ENCODE results near the gene TUBA4B. TPM values are rescaled to one million over a fixed set of nuclear protein-coding genes. Genes with fewer than 3 reads are reported as not detected.

The TUBA4B gene
- total and polyA plus RNA-seq, 2 donors (not counting 3 experiments of a cell fraction or from before 2014, with no cell fraction given) = not detected

DNA sequence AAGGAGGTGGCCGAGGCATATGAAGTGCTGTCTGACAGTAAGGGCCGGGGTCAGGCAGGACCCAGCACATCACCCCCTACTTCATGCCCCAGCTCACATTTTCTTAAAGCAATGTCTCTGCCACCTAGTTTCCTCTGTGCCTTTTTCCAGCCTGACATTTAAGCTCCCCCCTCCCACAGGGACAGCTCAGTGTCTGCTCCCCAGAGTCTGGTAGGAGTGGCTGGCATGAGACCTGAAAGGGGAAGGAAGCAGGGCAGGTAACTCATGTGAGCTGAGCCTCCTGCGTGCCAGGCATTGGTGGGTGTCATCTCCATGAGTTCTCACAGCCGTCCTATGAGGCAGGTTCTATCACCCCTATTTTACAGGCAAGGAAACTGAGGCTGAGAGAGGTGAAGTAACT is 27.6 kb downstream of the TUBA4B start:
- H3K27ac ChIP-seq (ENCODE audit: insufficient read depth, low read depth, low read length) = no peak overlapping the region
- no TSS peak for BruUV-seq (replicated peaks)
- no peaks in the 10 kb centered on the region for H3K79me2 ChIP-seq (ENCODE audit: control insufficient read depth, insufficient read depth, low read length)
- no peaks in the 10 kb centered on the region for H4K20me1 ChIP-seq (replicated peaks; ENCODE audit: control insufficient read depth, extremely low read depth, insufficient read depth, low read length)
- H3K4me3 ChIP-seq (replicated peaks in 1 of 3; ENCODE audit: insufficient read depth in 1 of 3, low read depth in 1 of 3, low read length in 3 of 3) = no peak overlapping the region
- H3K9me1 ChIP-seq (replicated peaks; ENCODE audit: control insufficient read depth, extremely low read depth, insufficient read depth, low read length) = no peaks in the 10 kb centered on the region
- FAIRE-seq (no peak), DNase-seq (ENCODE audit: low read depth, low spot score) (no peak)
- CTCF ChIA-PET = interaction anchor here (12.6 kb wide), 1 partner anchor 14 kb away, joined by 253 read pairs; no protein-coding TSS in a partner anchor
- no peak overlapping the region for H2AFZ ChIP-seq (ENCODE audit: low read depth, low read length)
- H3K36me3 ChIP-seq (ENCODE audit: control insufficient read depth in 2 of 2, extremely low read depth in 1 of 2, insufficient read depth in 2 of 2, low read length in 2 of 2) = peaks cover 0 to 21% of the 10 kb centered on the region in 2 experiments
- POLR2A ChIA-PET = interaction anchor here (1.9 kb wide), 1 partner anchor 36 kb away, joined by 6 read pairs; the partner anchor contains the start of genes GLB1L and STK16
- no peak for TF ChIP-seq JUN (IDR thresholded peaks at IDR 0.05; ENCODE audit: borderline replicate concordance, insufficient read depth, insufficient read length, low read depth)
- TF ChIP-seq FOS (IDR thresholded peaks at IDR 0.05; ENCODE audit: borderline replicate concordance, insufficient read depth, low read length) = no peak
- TF ChIP-seq, protein P1, sequence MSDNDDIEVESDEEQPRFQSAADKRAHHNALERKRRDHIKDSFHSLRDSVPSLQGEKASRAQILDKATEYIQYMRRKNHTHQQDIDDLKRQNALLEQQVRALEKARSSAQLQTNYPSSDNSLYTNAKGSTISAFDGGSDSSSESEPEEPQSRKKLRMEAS (IDR thresholded peaks at IDR 0.05; ENCODE audit: insufficient read depth, insufficient read length) = no peak
- no peak for TF ChIP-seq EZH2 (IDR thresholded peaks at IDR 0.05; ENCODE audit: borderline replicate concordance, low read depth, low read length, severe bottlenecking)
- TF ChIP-seq GATA2 (IDR thresholded peaks at IDR 0.05; ENCODE audit: insufficient read depth, insufficient read length, low read depth, low read length) = no peak
- dilution Hi-C loops (cut with MboI; ENCODE audit: extremely low pct_ligation_motif_present, low sequenced_read_pairs) = no loop called here
- no peak overlapping the region for H3K4me2 ChIP-seq (ENCODE audit: insufficient read depth, low read length)
- intact Hi-C loops (cut with micrococcal nuclease) = no loop called here
- no peaks in the 10 kb centered on the region for H3K9me3 ChIP-seq (replicated peaks; ENCODE audit: control insufficient read depth, insufficient read depth, low read length)
- H3K27me3 ChIP-seq (ENCODE audit: control insufficient read depth in 2 of 2, insufficient read depth in 2 of 2, low read length in 2 of 2) = no peaks in the 10 kb centered on the region
- no peak overlapping the region for H3K9ac ChIP-seq (replicated peaks; ENCODE audit: extremely low read depth, insufficient read depth, low read length)
- peaks cover 17% of the 10 kb centered on the region for H3K4me1 ChIP-seq (ENCODE audit: control insufficient read depth, extremely low read depth, insufficient read depth, low read length)

DNA sequence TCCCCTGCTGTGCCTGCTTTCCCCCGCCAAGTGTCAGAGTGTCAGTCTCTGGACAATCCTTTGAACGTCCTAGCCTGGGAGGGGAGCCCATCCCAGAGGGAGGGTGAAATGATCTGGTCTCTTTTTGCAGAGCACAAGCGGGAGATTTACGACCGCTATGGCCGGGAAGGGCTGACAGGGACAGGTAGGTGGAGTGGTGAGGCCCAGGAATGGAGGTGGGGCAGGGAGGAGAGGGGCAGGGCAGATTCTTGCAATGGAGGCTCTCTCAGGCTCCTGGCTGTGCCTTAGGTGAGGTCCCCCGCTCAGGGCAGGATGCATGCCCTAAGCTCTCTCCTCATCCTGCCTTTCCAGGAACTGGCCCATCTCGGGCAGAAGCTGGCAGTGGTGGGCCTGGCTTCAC is 28.5 kb downstream of the TUBA4B start:
- ChIA-PET CTCF (interaction anchor here (12.6 kb wide), 1 partner anchor 13 kb away, joined by 253 read pairs; no protein-coding TSS in a partner anchor), POLR2A (no interaction called here)
- no peak overlapping the region for H3K27ac ChIP-seq (ENCODE audit: insufficient read depth, low read depth, low read length)
- intact Hi-C loops (cut with micrococcal nuclease) = no loop called here
- no peaks in the 10 kb centered on the region for H3K9me1 ChIP-seq (replicated peaks; ENCODE audit: control insufficient read depth, extremely low read depth, insufficient read depth, low read length)
- H3K4me3 ChIP-seq (replicated peaks in 1 of 3; ENCODE audit: insufficient read depth in 1 of 3, low read depth in 1 of 3, low read length in 3 of 3) = no peak overlapping the region
- no peaks in the 10 kb centered on the region for H3K79me2 ChIP-seq (ENCODE audit: control insufficient read depth, insufficient read depth, low read length)
- H4K20me1 ChIP-seq (replicated peaks; ENCODE audit: control insufficient read depth, extremely low read depth, insufficient read depth, low read length) = no peaks in the 10 kb centered on the region
- dilution Hi-C loops (cut with MboI; ENCODE audit: extremely low pct_ligation_motif_present, low sequenced_read_pairs) = no loop called here
- H2AFZ ChIP-seq (ENCODE audit: low read depth, low read length) = no peak overlapping the region
- no peak overlapping the region for H3K9ac ChIP-seq (replicated peaks; ENCODE audit: extremely low read depth, insufficient read depth, low read length)
- peaks cover 0 to 21% of the 10 kb centered on the region in 2 experiments for H3K36me3 ChIP-seq (ENCODE audit: control insufficient read depth in 2 of 2, extremely low read depth in 1 of 2, insufficient read depth in 2 of 2, low read length in 2 of 2)
- no peaks in the 10 kb centered on the region for H3K27me3 ChIP-seq (ENCODE audit: control insufficient read depth in 2 of 2, insufficient read depth in 2 of 2, low read length in 2 of 2)
- peaks cover 17% of the 10 kb centered on the region for H3K4me1 ChIP-seq (ENCODE audit: control insufficient read depth, extremely low read depth, insufficient read depth, low read length)
- TF ChIP-seq FOS (IDR thresholded peaks at IDR 0.05; ENCODE audit: borderline replicate concordance, insufficient read depth, low read length) = no peak
- TF ChIP-seq JUN (IDR thresholded peaks at IDR 0.05; ENCODE audit: borderline replicate concordance, insufficient read depth, insufficient read length, low read depth) = no peak
- TF ChIP-seq, protein P2, sequence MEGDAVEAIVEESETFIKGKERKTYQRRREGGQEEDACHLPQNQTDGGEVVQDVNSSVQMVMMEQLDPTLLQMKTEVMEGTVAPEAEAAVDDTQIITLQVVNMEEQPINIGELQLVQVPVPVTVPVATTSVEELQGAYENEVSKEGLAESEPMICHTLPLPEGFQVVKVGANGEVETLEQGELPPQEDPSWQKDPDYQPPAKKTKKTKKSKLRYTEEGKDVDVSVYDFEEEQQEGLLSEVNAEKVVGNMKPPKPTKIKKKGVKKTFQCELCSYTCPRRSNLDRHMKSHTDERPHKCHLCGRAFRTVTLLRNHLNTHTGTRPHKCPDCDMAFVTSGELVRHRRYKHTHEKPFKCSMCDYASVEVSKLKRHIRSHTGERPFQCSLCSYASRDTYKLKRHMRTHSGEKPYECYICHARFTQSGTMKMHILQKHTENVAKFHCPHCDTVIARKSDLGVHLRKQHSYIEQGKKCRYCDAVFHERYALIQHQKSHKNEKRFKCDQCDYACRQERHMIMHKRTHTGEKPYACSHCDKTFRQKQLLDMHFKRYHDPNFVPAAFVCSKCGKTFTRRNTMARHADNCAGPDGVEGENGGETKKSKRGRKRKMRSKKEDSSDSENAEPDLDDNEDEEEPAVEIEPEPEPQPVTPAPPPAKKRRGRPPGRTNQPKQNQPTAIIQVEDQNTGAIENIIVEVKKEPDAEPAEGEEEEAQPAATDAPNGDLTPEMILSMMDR (IDR thresholded peaks at IDR 0.05; ENCODE audit: extremely low read depth in 1 of 2, insufficient read depth in 1 of 2, low read depth in 1 of 2, low read length in 2 of 2) = no peak
- TF ChIP-seq, protein P1 (IDR thresholded peaks at IDR 0.05; ENCODE audit: insufficient read depth, insufficient read length) = no peak
- no peak for TF ChIP-seq POLR2A (IDR thresholded peaks at IDR 0.05; ENCODE audit: low read depth, low read length)
- TF ChIP-seq GATA2 (IDR thresholded peaks at IDR 0.05; ENCODE audit: insufficient read depth, insufficient read length, low read depth, low read length) = no peak
- no peak for TF ChIP-seq EZH2 (IDR thresholded peaks at IDR 0.05; ENCODE audit: borderline replicate concordance, low read depth, low read length, severe bottlenecking)
- no peak for TF ChIP-seq MYC (IDR thresholded peaks at IDR 0.05; ENCODE audit: low read depth, low read length)
- no peak for TF ChIP-seq POLR2AphosphoS5 (IDR thresholded peaks at IDR 0.05; ENCODE audit: insufficient read depth, low read depth, low read length)
- no peak overlapping the region for H3K4me2 ChIP-seq (ENCODE audit: insufficient read depth, low read length)
- FAIRE-seq (no peak), DNase-seq (ENCODE audit: low read depth, low spot score) (no peak)
- H3K9me3 ChIP-seq (replicated peaks; ENCODE audit: control insufficient read depth, insufficient read depth, low read length) = no peaks in the 10 kb centered on the region
- no TSS peak for BruUV-seq (replicated peaks)

Measured in endothelial cell of umbilical vein (primary cell).